HG03025 (cell line): ENCODE measurements around the gene PDGFB.

Experiments used
- ATAC-seq: cut with Tn5 transposase; IDR thresholded peaks from one replicate; pipeline ENCODE4 v1.9.1; 2021; ENCODE audit warnings: mild to moderate bottlenecking, moderate library complexity; ENCODE audit not compliant: unreplicated experiment, low FRiP score

PDGFB gene

DNA sequence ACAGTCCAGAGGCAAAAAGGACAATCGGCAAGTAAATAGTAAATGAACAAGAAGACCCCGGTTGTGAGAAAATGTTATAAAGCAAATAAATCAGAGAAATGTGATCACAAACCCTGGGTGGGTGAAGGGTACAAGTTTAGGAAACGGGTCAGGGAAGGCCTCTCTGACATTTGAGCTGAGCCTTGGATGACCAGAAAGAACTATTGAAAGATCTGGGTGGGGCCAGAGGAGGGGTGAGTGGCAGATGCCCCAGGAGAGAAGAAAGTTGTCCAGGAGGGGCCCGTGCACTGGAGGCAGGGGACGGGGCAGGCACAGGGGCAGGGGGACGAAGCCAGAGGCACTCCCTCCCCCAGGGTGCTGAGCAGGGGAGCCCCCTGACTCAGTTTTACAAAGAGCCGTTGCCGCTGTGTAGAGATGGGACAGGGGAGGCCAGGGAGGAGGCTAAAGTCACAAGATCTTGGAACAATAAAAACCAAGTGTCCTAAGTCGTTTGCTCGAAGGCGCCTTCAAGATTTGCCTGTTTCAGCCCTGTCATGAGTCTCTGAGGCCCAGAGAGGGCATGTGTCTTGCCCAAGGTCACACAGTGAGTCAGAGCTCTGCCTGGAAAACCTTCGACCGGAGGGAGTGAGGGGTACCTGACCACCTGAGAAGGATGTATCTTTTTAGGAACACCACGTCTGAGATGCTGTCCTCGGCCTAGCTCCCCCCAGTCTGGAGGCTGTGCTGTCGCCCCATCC, 10.8 kb upstream of the PDGFB start:
- ATAC-seq: no peak

DNA sequence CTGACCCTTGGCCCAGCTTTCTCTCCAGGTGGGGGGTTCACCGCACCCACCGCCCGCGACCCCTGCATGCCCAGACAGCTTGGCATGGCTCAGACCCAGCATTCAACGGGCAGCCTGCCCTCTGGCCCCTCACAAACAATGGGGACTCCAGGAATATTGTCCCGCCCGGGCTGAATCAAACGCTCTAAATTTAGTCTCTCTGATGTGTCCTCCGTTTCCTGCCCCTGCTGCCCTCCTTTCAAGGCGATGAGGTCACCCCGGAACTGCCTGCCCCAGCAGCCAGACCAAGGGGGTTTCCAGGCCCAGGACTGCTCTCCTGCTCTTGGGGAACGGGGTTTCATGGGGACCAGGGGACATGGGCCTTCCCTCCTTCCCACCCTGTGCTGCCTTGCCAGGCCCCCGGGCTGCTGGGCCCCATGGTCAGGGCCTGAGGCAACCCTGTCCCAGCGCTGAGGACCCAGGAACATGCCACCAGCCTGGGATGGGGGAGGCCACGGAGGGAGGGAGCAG, 10.1 kb upstream of the PDGFB start:
- ATAC-seq: no peak

DNA sequence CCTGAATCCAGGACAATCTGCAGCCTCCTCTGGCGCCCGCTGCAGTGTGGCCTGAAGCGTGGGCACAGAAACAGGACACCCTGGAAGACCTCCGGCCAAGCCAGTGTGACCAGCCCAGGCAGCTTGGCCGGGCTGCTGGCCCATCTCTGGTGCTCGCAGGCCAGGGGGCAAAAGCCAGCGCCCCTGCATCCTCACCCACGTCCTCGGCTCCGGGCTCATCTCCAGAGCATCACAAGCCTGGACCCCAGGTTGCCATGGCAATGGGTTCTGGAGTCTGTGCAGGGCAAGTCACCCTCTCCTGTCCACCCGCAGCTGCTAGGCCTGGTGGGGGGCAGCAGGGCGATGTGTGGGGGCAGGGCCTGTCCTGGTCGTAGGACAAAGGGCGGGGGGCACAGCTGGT, 9.3 kb upstream of the PDGFB start:
- no peak for ATAC-seq

DNA sequence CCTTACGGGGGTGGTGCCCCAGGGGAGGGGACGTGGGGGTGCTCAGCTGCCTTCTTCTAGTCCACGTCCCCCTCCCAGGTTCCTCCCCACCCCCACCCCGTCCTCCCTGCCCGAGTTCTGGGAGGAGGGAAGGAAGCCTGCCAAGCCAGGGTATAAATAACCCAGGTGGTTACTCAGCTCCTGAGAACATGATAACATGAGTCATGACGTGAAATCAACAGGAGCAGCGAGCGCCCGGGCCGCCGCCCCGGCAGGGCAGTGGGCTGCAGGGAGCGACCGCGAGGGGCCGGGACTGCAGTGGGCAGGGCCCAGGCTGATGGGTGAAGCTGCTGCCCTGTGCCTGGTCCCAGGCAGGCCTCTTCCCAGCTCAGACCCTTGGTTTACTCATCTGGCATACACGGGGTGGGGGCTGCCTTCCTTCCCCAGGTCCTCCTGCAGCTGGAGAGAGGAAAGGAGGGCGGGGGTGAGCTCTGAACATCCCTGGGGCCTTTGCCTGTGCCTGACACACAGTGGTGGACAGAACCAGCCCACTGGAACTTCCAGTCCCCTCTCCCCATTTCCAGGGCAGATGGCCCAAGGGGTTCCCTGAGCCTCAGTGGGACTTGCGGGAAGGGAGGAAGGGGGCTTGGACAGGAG, 8.8 kb upstream of the PDGFB start:
- ATAC-seq: no peak

DNA sequence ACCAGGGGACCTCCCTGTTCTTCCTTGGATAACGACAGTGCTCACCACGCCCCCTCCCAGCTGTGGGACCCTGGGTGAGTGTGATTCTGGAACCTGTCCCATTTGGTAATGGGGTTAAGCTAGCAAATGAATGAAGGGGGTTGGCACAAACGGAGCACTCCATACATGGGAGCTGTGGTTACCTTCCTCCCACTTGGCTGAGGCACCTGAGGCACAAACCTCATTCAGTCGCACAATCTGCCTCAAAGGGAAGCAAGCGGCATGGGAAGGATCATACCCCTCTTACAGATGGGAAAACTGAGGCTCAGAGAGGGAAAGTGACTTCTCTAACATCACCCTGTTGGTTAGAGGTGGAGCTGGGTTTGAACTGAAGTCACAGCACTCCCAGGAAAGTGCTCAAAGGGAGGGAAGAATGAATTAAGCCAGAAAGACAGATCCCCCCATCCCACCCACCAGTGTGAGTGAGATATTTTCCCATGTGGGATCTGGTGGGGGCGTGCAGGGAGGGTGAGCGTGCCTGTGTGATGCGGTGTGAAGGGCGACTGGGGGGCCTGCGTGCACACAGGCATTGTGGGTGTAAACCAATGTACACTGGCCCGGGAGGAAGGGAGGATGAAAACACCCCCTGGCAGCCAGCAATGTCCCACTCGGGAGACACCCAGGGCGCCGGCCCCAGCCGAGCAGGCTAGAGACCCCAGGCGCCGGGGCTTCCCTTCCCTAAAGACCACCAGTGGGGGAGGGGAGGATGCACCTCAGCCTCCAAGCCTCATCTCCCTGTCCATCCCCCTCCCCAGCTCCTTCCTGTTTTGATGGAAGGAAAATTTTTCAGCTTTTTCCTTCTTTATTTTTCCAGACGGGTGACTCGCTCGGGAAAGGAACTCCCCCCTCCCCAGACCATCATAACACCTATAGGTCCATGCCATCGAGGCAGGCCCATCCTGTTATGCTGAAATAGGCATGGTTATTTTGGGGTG, 8.0 kb upstream of the PDGFB start:
- no peak for ATAC-seq

DNA sequence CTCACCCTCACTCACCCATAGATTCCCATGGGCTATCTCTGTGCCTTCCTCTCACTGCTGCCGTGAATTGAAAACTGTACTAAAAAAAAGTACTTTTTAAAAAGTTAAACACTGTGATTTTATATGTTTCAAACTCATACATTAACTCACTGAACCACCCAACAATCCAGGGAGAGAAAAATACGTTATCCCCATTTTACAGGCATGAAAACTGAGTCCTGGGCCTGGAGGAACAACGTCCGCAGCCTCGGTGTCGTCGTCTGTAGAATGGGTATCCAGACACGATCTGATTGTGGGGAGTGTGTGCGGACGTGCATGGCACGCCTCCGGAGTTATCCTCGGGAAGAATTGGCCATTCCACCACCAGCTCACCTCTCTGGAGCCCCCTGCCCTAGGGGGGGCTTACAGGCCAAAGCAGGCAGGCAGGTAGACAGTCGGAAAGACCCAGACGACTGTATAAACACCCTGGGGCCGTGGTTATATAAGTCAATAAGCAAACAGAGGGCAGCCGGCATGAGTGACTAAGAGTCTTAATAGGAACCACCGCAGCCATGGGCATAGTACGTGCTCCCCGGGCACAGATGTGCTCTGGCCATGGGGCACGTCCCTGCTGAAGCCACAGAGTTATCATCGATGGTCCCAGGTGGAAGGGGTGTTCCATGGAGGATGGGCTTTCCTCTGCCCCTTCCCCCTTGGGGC, 7.1 kb upstream of the PDGFB start:
- ATAC-seq: no peak

DNA sequence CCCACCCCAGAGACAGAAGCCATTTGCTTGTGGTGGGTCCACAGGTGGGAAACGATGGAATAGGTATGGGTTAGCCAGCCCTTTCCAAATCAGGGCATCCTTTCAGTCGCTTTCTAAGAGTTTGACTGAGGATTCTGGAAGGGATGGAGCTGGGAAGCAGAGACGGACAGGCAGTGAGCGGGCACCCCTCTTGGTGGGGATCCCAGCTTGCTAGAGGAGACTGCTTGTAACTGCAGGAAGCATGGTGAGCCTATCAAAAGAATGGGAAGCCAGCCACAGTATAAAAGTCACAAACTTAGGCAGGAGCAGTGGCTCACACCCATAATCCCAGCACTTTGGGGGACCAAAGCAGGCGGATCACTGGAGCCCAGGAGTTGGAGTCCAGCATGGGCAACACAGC, 6.1 kb upstream of the PDGFB start:
- ATAC-seq: no peak

DNA sequence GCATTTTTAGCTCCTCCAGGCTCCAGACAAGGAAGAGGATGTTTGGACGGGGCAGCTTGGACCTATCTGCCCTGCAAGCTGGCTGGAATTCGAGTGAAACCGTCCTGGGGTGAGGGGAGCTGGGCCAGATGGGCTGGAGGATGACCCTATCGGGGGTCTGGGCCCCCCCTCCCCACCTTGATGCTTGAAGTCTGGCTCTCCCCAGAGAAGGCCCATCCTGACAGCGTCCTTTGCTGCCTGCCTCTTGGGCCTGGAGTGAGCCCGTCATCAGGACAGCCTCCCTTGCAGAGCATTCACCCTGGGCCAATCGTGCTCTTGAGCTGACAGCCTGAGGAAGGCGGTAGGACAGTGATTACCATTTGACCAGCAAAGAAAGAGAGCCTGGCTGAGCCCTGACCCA, 5.3 kb upstream of the PDGFB start:
- ATAC-seq: no peak

DNA sequence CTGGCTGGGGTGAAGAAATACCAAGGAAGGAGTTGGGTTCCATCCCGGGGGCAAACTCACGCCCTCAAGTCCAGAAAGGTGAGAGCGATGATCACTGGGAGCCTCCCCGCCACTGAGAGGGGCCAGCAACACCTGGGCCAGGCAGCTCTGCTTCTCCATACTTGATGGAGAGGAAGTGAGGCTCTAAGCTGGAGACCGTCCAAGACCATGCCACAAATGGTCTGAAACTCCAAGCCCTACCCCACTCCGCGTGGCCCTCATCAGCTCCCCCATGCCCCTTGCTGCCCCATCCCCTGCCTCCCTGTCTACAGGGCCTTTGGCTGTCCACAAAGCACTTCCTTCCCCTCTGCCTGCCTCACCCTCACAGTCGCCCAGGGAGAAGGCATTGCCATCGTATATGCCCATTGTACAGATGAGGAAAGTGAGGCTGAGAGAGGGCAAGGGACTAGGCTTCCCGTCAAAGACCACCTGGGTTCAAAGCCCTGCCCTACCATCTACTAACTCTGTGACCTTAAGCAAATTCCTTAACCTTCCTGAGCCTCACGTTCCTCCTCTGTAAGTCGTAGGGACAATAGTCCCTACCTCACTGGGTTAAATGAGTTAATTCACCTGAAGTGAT, 4.4 kb upstream of the PDGFB start:
- no peak for ATAC-seq

DNA sequence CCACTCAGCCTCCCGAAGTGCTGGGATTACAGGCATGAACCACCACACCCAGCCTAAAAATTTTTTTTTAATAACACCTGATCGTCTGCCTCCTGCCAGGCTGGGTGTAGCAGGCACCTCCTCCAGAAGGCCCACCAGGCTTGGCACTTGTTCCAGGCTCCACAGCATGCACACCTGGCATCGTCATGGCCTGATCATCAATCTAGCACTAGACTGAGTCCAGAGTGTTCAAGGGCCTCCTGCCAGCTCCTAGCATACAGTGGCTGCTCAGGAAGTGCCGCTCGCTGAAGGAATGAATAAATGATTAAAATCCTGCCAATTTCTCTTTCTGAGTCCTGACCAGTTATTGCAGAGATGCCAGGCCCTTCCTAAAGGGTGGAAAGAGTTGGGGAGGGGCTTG, 3.5 kb upstream of the PDGFB start:
- no peak for ATAC-seq

DNA sequence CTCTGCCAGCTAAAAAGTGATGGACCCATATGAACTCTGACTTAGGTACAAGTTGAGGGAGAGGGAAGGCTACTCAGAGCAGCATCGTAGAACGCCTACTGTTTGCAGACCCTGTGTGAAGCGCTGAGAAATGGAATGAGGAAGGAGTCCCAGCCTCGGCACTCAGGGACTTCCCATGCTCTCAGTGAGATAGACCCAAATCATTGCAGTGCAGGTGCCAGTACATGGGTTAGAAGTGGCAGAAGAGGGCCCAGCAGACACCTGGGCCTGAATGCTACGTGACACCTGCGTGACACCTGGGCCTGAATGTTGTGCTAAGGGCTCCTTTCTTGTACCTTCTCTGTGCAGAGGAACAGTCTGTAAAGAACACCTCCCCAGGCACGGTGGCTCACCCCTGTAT, 2.6 kb upstream of the PDGFB start:
- no peak for ATAC-seq

DNA sequence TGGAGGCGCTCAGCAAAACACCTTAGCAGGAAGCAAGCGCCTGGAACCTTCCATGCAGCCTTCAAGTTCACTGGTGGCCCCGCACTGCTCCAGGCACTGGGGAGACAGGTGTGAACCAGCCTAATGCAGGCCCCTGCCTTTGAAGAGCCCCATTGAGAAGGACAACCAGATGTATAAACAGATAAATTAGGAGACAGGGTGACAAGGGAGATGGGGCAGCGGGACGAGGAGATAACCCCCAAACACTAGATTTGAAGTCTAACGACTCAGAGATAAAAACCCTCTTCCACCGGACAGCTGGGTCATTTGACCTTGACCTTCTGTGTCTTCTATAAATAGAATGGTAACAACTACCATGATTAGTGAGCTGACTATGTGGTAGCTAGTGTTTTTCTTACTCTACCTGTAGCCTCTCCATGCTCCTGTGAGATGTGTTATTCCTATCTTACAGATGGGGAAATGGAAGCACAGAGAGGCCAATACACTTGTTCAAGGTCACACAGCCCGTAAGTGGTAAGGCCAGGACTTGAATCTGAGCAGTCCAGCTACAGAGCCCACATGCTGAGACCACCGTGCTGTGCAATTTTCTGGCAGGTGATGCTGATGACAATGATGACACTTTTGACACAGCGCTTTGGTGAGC, 2.0 kb upstream of the PDGFB start:
- ATAC-seq: no peak

DNA sequence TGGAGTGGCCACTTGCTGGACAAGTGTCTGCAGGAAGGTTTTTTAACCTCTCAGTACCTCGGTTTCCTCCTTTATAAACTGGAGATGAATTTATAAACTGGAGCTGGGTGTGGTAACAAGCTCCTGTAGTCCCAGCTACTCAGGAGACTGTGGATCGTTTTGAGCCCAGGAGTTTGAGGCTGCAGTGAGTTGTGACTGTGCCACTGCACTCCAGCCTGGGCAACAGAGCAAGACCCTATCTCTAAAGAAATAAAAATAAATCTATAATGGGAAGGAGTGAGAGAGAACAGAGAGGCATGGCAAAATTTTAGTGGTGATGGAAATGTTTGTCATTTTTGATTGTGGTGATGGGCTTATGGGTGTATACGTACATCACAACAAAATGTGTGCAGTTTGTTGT, 1.4 kb upstream of the PDGFB start:
- no peak for ATAC-seq

DNA sequence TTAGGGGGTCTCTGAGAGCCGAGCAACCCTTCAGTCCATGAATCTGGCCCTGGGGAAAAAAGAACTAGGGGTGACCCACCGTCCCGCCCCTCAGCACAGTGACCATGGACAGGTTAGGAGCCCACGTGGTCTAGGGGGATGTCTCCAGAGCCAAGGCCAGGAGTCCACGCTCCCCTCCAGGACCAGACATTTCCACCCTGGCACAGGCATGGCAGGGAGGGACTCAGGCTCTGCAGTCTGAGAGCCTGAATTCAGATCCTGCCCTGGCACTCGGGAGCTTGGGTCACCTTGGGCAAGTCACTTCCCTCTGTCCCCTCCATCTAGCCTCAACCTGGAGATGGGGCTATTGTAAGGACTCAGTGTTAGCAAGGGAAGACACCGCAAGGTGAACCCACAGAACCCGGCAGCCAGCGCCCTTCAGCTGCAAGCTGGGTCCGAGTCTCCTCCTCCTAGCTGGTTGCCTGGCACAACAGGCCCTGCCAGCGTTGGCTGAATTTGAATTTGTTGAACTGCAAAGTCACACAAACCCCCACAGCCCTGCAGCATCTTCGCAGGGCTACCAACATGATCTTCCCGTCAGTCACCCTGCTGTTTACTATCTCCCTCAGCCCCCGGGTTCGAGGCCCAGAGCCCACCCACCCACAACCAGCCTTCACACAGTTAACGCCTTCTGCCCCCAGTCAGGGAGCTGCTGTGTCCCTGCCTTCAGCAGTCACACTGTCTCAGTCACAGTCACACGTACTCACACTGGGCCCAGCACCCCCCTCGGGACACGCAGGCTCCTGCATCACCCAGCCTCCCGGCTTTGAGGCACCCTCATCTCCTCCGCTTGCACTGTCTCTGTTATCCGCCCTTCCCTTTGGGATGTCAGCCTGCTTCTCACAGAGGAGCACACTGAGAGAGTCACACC, 603 bp upstream of the PDGFB start:
- ATAC-seq: no peak

DNA sequence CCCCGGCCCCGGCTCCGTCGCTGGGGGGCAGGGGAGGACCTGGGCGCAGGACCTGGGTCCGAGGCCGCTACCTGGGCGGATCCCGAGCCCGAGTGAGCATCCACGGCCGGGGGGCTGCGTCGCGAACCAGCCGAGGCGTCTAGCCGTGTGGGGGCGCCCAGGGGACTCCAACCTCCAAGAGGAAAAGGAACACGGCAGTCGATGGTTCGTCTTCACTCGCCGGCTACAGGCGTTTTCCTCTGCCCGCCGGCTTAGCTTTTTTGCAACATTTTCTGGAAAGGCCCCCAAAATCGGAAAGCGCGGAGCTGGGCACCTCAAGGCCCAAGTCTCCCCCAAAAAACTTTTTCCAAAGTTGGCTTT, 666 bp downstream of the PDGFB start:
- ATAC-seq: no peak

DNA sequence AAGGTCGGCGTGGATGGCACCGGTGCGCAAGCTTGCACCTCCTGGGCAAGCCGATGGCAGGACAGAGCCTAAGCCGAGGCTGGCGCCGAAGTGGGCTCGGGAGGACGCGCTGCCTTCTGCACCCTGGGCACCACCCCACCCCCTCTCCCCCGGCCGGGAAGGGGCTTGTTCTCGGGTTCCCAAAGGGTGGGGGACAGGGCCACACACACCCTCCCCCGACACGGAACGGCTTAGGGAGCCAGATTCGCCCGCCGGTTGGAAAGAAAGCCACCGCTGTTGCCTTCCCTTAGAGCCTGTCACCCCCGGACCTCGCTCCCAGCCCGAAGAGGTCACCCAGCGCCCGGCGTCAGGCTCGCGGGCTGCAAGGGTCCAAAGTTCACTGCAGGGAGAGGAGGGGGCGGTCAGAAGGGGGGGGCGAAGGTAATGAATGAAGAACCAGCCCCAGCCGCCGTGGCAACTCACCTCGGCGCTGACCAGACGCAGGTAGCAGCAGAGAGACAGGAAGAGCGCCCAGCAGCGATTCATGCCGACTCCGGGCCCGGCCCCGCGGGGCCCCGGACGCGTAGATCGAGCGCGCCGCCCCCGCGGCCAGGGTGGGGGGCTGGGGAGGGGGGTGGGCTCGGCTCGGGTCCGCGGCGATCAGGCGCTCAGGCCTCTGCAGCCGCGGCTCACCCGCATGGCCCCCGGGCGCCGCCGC, 1.2 kb downstream of the PDGFB start:
- ATAC-seq: no peak

DNA sequence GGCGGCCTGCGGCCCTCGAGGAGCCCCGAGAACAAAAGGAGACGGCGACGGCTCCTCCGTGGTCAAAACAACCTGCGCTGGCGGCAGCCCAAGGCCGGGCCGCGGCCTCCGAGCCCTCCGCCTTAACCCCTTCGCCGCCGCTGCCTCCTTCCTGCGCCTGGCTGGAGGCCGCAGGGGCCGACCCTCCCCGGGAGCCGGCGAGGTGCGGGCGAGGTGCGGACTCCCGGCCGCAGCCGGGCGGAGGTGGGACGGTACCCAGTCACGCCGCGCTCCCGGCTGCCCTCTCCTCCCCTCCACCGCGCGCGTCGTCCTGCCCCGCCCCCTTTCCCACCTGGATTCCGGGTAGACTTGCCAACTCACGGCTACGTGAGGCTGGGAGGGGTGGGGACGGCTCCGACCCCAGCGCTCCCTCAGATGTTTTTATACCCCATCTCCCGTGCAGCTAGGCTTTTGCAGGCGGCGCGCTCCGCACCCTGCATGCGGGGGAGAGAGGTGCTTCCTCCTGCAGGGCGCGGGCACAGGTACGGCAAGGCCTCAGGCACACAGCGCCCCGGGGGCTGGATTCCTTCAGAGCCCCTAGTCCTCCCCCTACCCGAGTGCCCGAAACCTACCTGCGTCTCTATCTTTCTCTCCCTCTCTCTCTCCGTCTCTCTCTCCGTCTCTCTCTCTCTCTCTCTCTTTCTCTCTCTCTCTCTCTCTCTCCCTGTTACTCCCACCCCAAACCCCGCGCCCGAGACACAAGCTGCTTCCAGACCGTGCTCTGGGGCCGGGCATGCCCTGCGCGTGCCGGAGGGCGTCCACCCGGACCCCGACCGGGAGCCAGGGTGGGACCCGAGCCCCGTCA, 2.0 kb downstream of the PDGFB start:
- no peak for ATAC-seq
